ENCODE measurements around the gene BORCS8.
"Not testable (repeated sequence)": the region's sequence is repeated elsewhere in the genome, so short reads cannot be mapped to it uniquely, and the experiment has no call there.

The BORCS8 gene

GRCh38 chr19:19181488-19181998 lies 10.4 kb downstream of the BORCS8 start:
- H3K4me3 ChIP-seq (replicated peaks; ENCODE audit: low read depth, low read length): no peak overlapping the region
- TF ChIP-seq, protein P1, sequence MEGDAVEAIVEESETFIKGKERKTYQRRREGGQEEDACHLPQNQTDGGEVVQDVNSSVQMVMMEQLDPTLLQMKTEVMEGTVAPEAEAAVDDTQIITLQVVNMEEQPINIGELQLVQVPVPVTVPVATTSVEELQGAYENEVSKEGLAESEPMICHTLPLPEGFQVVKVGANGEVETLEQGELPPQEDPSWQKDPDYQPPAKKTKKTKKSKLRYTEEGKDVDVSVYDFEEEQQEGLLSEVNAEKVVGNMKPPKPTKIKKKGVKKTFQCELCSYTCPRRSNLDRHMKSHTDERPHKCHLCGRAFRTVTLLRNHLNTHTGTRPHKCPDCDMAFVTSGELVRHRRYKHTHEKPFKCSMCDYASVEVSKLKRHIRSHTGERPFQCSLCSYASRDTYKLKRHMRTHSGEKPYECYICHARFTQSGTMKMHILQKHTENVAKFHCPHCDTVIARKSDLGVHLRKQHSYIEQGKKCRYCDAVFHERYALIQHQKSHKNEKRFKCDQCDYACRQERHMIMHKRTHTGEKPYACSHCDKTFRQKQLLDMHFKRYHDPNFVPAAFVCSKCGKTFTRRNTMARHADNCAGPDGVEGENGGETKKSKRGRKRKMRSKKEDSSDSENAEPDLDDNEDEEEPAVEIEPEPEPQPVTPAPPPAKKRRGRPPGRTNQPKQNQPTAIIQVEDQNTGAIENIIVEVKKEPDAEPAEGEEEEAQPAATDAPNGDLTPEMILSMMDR (IDR thresholded peaks at IDR 0.05; ENCODE audit: low read length, missing control alignments): no peak
- no peak for DNase-seq (ENCODE audit: low read depth)

- DNase-seq (ENCODE audit: low read depth): no peak
- TF ChIP-seq, protein P1 (IDR thresholded peaks at IDR 0.05; ENCODE audit: low read length, missing control alignments): no peak
- H3K4me3 ChIP-seq (replicated peaks; ENCODE audit: low read depth, low read length): no peak overlapping the region
Measured at GRCh38 chr19:19179548-19180441, 12.2 kb downstream of the BORCS8 start.

- TF ChIP-seq, protein P1 (IDR thresholded peaks at IDR 0.05; ENCODE audit: low read length, missing control alignments): no peak
- no peak for DNase-seq (ENCODE audit: low read depth)
- no peak overlapping the region for H3K4me3 ChIP-seq (replicated peaks; ENCODE audit: low read depth, low read length)
Measured at GRCh38 chr19:19176950-19177349, 15.0 kb downstream of the BORCS8 start.

- not testable (repeated sequence) for H3K4me3 ChIP-seq (replicated peaks; ENCODE audit: low read depth, low read length); DNase-seq (ENCODE audit: low read depth)
Measured at GRCh38 chr19:19173243-19173642, 18.7 kb downstream of the BORCS8 start.

GRCh38 chr19:19171821-19172532 lies 20.0 kb downstream of the BORCS8 start:
- peak; percentile 56 for DNase-seq (ENCODE audit: low read depth)
- TF ChIP-seq, protein P1 (IDR thresholded peaks at IDR 0.05; ENCODE audit: low read length, missing control alignments): no peak

GRCh38 chr19:19170873-19171672 lies 20.9 kb downstream of the BORCS8 start:
- no peak overlapping the region for H3K4me3 ChIP-seq (replicated peaks; ENCODE audit: low read depth, low read length)
- no peak for DNase-seq (ENCODE audit: low read depth)
- TF ChIP-seq, protein P1 (IDR thresholded peaks at IDR 0.05; ENCODE audit: low read length, missing control alignments): no peak

More at GRCh38 chr19:19171821-19172532, 20.0 kb downstream of the BORCS8 start:
- H3K4me3 ChIP-seq (replicated peaks; ENCODE audit: low read depth, low read length): no peak overlapping the region

All from fibroblast of pulmonary artery (primary cell).